Left lung (tissue), 10 donors: ENCODE data around the gene ZBTB46. TPM values are rescaled to one million over a fixed set of nuclear protein-coding genes. Genes with fewer than 3 reads are reported as not detected.

Source experiments
- ATAC-seq: fragments of 200-7000 bp; cut with Tn5 transposase; one replicate; pipeline ENCODE4 v1.9.1; 2020; ENCODE audit warnings: moderate library complexity
- DNase-seq, 4 donors: peaks; one replicate each; pipeline ENCODE4 v3.0.0-alpha.2; 2013 to 2020
- H3K27ac ChIP-seq, 2 donors: fragments of 200-600 bp; sonication (generic) in 1 of 2; one replicate each; pipeline versions ENCODE4 v1.5.0 to v1.8.0; 2020 to 2021
- H3K27me3 ChIP-seq, 2 donors: fragments of 200-600 bp; sonication (generic) in 1 of 2; one replicate each; pipeline versions ENCODE4 v1.5.0 to v1.8.0; 2020 to 2021
- H3K36me3 ChIP-seq, 2 donors: fragments of 200-600 bp; sonication (generic) in 1 of 2; one replicate each; pipeline versions ENCODE4 v1.5.0 to v1.8.0; 2020 to 2021
- H3K4me1 ChIP-seq, 2 donors: fragments of 200-600 bp; one replicate each; pipeline ENCODE4 v1.8.0; 2021
- H3K4me3 ChIP-seq, 2 donors: fragments of 200-600 bp; sonication (generic) in 1 of 2; one replicate each; pipeline versions ENCODE4 v1.5.0 to v1.8.0; 2020 to 2021; ENCODE audit warnings: mild to moderate bottlenecking in 1 of 2
- H3K9me3 ChIP-seq, 2 donors: fragments of 200-600 bp; sonication (generic) in 1 of 2; one replicate each; pipeline versions ENCODE4 v1.5.0 to v1.8.0; 2020 to 2021
- intact Hi-C, 2 donors: fragments of 100-400 bp; cut with DNase I; formaldehyde crosslinking; loops; one replicate each; pipeline versions ENCODE4 v1.11.2 to v1.14.2; 2022
- polyA plus RNA-seq, 6 donors: library from polyadenylated mRNA; unstranded; fragments of 120-200 nt; gene quantifications; one replicate each; pipeline ENCODE4 v1.2.1, GENCODE V29; 2013; ENCODE audit not compliant: insufficient read length in 6 of 6
- total RNA-seq, 2 donors: library from RNA; stranded (reverse); fragmentation: NEBNext Ultra II Directional; extraction: Animal tissue kit (Norgen Biotek cat#: 25700); gene quantifications; one replicate each; pipeline ENCODE4 v1.2.1, GENCODE V29; 2021
- TF ChIP-seq, protein P1 (sequence below), 2 donors: fragments of 200-600 bp; sonication (generic) in 1 of 2; IDR thresholded peaks; one replicate each; pipeline versions ENCODE4 v1.5.0 to v1.8.0; 2021; ENCODE audit warnings: antibody characterized with exemption in 2 of 2
- donor health status: DM: no; HTN: yes; CAD: no.
- donor health status: DM: no; HTN: no; CAD: no.

ZBTB46 gene
- total and polyA plus RNA-seq, 8 donors = 9.2 to 16.3 (median 11.7) TPM

- no peak for ATAC-seq
- intact Hi-C loops = no loop called here
These were observed 20.2 kb downstream of the ZBTB46 start for GRCh38 chr20:63810730-63811490.

DNA sequence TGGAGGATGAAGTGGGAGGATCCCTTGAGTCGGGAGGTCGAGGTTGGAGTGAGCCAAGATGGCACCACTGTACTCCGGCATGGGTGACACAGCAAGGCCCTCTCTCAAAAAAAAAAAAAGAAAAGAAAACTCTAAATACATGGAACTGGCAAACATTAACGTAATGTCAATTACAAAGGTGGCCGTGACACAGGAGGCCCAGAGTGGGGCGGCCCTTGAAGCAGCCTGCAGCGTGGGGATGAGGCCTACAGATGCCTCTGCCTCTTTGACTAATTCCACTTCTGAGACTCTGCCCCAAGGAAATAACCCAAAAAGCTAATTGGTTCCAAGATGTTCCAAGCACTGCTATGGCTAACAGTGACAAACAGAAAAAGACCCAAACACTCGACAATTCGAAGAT is 21.2 kb downstream of the ZBTB46 start:
- intact Hi-C loops = no loop called here
- Histone ChIP-seq H3K4me1 (peaks cover 0 to 5% of the 10 kb centered on the region in 2 donors), H3K27me3 (no peaks in the 10 kb centered on the region), H3K9me3 (no peaks in the 10 kb centered on the region), H3K36me3 (no peaks in the 10 kb centered on the region), H3K4me3 (no peak overlapping the region), H3K27ac (no peak overlapping the region)
- DNase-seq = no peak
- TF ChIP-seq, protein P1, sequence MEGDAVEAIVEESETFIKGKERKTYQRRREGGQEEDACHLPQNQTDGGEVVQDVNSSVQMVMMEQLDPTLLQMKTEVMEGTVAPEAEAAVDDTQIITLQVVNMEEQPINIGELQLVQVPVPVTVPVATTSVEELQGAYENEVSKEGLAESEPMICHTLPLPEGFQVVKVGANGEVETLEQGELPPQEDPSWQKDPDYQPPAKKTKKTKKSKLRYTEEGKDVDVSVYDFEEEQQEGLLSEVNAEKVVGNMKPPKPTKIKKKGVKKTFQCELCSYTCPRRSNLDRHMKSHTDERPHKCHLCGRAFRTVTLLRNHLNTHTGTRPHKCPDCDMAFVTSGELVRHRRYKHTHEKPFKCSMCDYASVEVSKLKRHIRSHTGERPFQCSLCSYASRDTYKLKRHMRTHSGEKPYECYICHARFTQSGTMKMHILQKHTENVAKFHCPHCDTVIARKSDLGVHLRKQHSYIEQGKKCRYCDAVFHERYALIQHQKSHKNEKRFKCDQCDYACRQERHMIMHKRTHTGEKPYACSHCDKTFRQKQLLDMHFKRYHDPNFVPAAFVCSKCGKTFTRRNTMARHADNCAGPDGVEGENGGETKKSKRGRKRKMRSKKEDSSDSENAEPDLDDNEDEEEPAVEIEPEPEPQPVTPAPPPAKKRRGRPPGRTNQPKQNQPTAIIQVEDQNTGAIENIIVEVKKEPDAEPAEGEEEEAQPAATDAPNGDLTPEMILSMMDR (IDR thresholded peaks at IDR 0.05) = no peak
- no peak for ATAC-seq

More at GRCh38 chr20:63810730-63811490, 20.2 kb downstream of the ZBTB46 start:
- no peaks in the 10 kb centered on the region for H3K36me3 ChIP-seq
- TF ChIP-seq, protein P1 (IDR thresholded peaks at IDR 0.05) = no peak
- H3K4me1 ChIP-seq = peaks cover 0 to 5% of the 10 kb centered on the region in 2 donors
- no peak overlapping the region for H3K27ac ChIP-seq
- H3K4me3 ChIP-seq = no peak overlapping the region
- H3K27me3 ChIP-seq = no peaks in the 10 kb centered on the region
- no peaks in the 10 kb centered on the region for H3K9me3 ChIP-seq
- DNase-seq = no peak

GRCh38 chr20:63808964-63809674 is 21.9 kb downstream of the ZBTB46 start:
- Histone ChIP-seq H3K4me3 (no peak overlapping the region), H3K4me1 (peaks cover 0 to 5% of the 10 kb centered on the region in 2 donors), H3K9me3 (no peaks in the 10 kb centered on the region), H3K27me3 (no peaks in the 10 kb centered on the region), H3K27ac (no peak overlapping the region), H3K36me3 (no peaks in the 10 kb centered on the region)
- TF ChIP-seq, protein P1 (IDR thresholded peaks at IDR 0.05) = no peak
- no peak for ATAC-seq
- DNase-seq = no peak
- intact Hi-C loops = no loop called here

DNA sequence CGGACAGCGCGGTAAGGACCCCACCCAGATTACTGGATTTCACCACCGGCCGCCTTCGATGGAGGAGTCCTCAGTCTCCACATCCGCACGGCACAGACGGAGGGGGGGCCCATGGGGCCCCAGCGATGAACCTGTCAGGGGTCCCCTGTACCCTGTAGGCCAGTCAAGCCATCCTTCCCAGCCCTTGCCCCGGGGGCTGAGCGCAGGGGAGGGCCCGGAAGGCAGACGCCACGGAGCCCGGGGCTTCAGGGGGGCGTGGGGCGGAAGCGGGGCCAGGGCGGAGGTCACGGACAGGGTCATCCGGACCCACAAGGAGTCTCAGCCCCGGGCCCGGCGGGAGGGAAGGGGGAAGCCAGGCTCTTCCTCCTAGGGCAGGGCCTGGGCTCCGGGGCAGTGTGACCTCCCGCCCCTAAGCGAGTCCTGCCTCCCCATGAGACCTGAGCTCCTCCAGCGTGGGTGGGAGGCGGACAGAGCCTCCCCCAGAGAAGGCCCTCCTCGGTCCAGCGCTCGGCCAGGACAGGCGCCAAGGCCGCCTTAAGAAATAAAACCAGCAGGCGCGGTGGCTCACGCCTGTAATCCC is 22.8 kb downstream of the ZBTB46 start:
- Histone ChIP-seq H3K36me3 (no peaks in the 10 kb centered on the region), H3K4me3 (no peak overlapping the region), H3K9me3 (no peaks in the 10 kb centered on the region), H3K27me3 (no peaks in the 10 kb centered on the region), H3K27ac (no peak overlapping the region), H3K4me1 (peaks cover 0 to 8% of the 10 kb centered on the region in 2 donors)
- intact Hi-C loops = no loop called here
- ATAC-seq (no peak), DNase-seq (no peak)
- TF ChIP-seq, protein P1 (IDR thresholded peaks at IDR 0.05) = no peak

GRCh38 chr20:63807654-63808053 is 23.4 kb downstream of the ZBTB46 start:
- ATAC-seq = no peak
- Histone ChIP-seq H3K36me3 (no peaks in the 10 kb centered on the region), H3K27me3 (no peaks in the 10 kb centered on the region), H3K4me1 (peaks cover 0 to 12% of the 10 kb centered on the region in 2 donors), H3K27ac (no peak overlapping the region), H3K9me3 (no peaks in the 10 kb centered on the region), H3K4me3 (no peak overlapping the region)
- DNase-seq = no peak
- TF ChIP-seq, protein P1 (IDR thresholded peaks at IDR 0.05) = no peak
- intact Hi-C loops = no loop called here
